ENCODE measurements around the gene GABPA. TPM values are rescaled to one million over a fixed set of nuclear protein-coding genes. Genes with fewer than 3 reads are reported as not detected.

GABPA gene
- polyA plus RNA-seq, 1 of the 3 experiments (the other 2 are of a cell fraction): 6.2 TPM

- no peaks in the 10 kb centered on the region for H3K4me1 ChIP-seq (ENCODE audit: control insufficient read depth in 1 of 2, insufficient read depth in 2 of 2, low read depth in 1 of 2, low read length in 1 of 2)
- 97% methylated on average over 6 of the region's 6 CpGs for WGBS (ENCODE audit: low lambda C conversion rate)
- H3K4me2 ChIP-seq: no peak overlapping the region
- no peak overlapping the region for H3K4me3 ChIP-seq (ENCODE audit: low read depth in 2 of 2, low read length in 1 of 2)
- TF ChIP-seq SMC3 (IDR thresholded peaks at IDR 0.05; ENCODE audit: low read depth, low read length) (no peak), POLR2AphosphoS5 (IDR thresholded peaks at IDR 0.05; ENCODE audit: low read depth, low read length) (no peak), RCOR1 (IDR thresholded peaks at IDR 0.05; ENCODE audit: low read length) (no peak), EZH2phosphoT487 (IDR thresholded peaks at IDR 0.05; ENCODE audit: borderline replicate concordance, low read depth) (no peak), MXI1 (IDR thresholded peaks at IDR 0.05; ENCODE audit: low read depth, low read length) (no peak), NRF1 (IDR thresholded peaks at IDR 0.05; ENCODE audit: low read depth, low read length) (no peak), GABPA (IDR thresholded peaks at IDR 0.05; ENCODE audit: low read depth) (no peak), JUND (IDR thresholded peaks at IDR 0.05) (no peak), YY1 (IDR thresholded peaks at IDR 0.05; ENCODE audit: low read depth) (no peak), CTCF (IDR thresholded peaks at IDR 0.05) (no peak), SIN3A (IDR thresholded peaks at IDR 0.05; ENCODE audit: borderline replicate concordance, low read depth, low read length) (no peak), PBX3 (IDR thresholded peaks at IDR 0.05) (no peak), ZBTB33 (IDR thresholded peaks at IDR 0.05; ENCODE audit: borderline replicate concordance, low read depth) (no peak), TAF1 (IDR thresholded peaks at IDR 0.05; ENCODE audit: borderline replicate concordance, low read depth, low read length) (no peak), EP300 (IDR thresholded peaks at IDR 0.05; ENCODE audit: borderline replicate concordance in 1 of 2, low read depth in 1 of 2, low read length in 1 of 2) (no peak), IRF3 (IDR thresholded peaks at IDR 0.05; ENCODE audit: low read depth, low read length) (no peak), USF2 (IDR thresholded peaks at IDR 0.05; ENCODE audit: borderline replicate concordance, low read depth, low read length) (no peak), REST (IDR thresholded peaks at IDR 0.05; ENCODE audit: low read depth, low read length) (no peak), TEAD4 (IDR thresholded peaks at IDR 0.05; ENCODE audit: borderline replicate concordance, insufficient read depth) (no peak), FOSL2 (IDR thresholded peaks at IDR 0.05; ENCODE audit: borderline replicate concordance, low read depth) (no peak)
- no peak overlapping the region for H3K9ac ChIP-seq
- POLR2A ChIA-PET: interaction anchor here (1.2 kb wide), 1 partner anchor 16 kb away, joined by 3 read pairs; the partner anchor contains the start of gene ATP5PF
- H4K20me1 ChIP-seq (ENCODE audit: insufficient read depth): no peaks in the 10 kb centered on the region
- CTCF ChIA-PET: no interaction called here
- H3K79me2 ChIP-seq (ENCODE audit: insufficient read depth): no peaks in the 10 kb centered on the region; the same call in 1 of the 2 replicates
- H3K36me3 ChIP-seq (replicated peaks in 1 of 2; ENCODE audit: control insufficient read depth in 1 of 2, insufficient read depth in 2 of 2, low read length in 1 of 2): peaks cover 37 to 50% of the 10 kb centered on the region in 2 experiments
- peaks cover 3% of the 10 kb centered on the region for H3F3A ChIP-seq (replicated peaks; ENCODE audit: insufficient read depth)
- no peaks in the 10 kb centered on the region for H3K27me3 ChIP-seq (ENCODE audit: insufficient read depth)
- DNase-seq: no peak
- no peaks in the 10 kb centered on the region for H3K9me2 ChIP-seq
- H2AFZ ChIP-seq (ENCODE audit: low read depth): no peak overlapping the region
- H3K9me3 ChIP-seq: no peaks in the 10 kb centered on the region
- no peak overlapping the region for H3K27ac ChIP-seq (ENCODE audit: low read depth in 2 of 2, low read length in 1 of 2)
These were observed 15.3 kb downstream of the GABPA start for GRCh38 chr21:25750085-25750484.

All from SK-N-SH (cell line).